ENCODE data around the gene DYSF. TPM values are rescaled to one million over a fixed set of nuclear protein-coding genes. Genes with fewer than 3 reads are reported as not detected.

Gene DYSF
- polyA plus RNA-seq, 1 donor from 2014 or later: 0.04 TPM

DNA sequence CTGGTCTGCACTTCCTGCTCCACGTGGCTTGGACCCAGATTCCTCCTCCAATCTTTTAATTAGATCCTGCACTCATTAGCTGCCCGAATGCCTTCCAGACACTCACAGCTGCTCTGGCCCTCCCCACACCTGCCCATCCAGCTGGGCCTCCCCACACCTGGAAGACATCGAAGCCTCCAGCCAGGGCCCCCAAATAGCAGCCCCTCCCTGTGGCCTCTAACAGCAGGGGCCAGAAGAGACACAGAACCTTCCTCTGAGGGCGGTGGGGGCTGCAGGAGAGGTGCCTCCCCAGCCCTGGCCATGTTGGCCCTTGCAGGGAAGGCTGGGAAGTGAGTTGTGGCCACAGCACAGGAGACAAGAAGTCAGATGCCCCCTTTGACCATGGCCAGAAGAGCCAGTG lies 252.8 kb downstream of the DYSF start:
- H3K79me2 ChIP-seq (replicated peaks; ENCODE audit: insufficient read depth, low read length): no peaks in the 10 kb centered on the region
- no peaks in the 10 kb centered on the region for H4K20me1 ChIP-seq (ENCODE audit: insufficient read depth)
- no peaks in the 10 kb centered on the region for H3F3A ChIP-seq (ENCODE audit: insufficient read depth, low read length, poor library complexity, severe bottlenecking)
- no peak overlapping the region for H3K4me3 ChIP-seq (ENCODE audit: low read length)
- no peaks in the 10 kb centered on the region for H3K9me2 ChIP-seq (ENCODE audit: insufficient read depth, low read length)
- no peak overlapping the region for H3K27ac ChIP-seq (ENCODE audit: low read length)
- no peak overlapping the region for H2AFZ ChIP-seq (ENCODE audit: low read depth, low read length)
- H3K4me2 ChIP-seq (ENCODE audit: low read length): no peak overlapping the region
- no peaks in the 10 kb centered on the region for H3K36me3 ChIP-seq (ENCODE audit: insufficient read depth, low read length)
- no peak overlapping the region for H3K9ac ChIP-seq (ENCODE audit: low read length)
- no peaks in the 10 kb centered on the region for H3K27me3 ChIP-seq (ENCODE audit: insufficient read depth, low read depth, low read length)
- TF ChIP-seq TAF1 (IDR thresholded peaks at IDR 0.05; ENCODE audit: low read depth) (no peak), MXI1 (conservative IDR thresholded peaks at IDR 0.05; ENCODE audit: poor library complexity, severe bottlenecking) (no peak)
- TF ChIP-seq, protein P1, sequence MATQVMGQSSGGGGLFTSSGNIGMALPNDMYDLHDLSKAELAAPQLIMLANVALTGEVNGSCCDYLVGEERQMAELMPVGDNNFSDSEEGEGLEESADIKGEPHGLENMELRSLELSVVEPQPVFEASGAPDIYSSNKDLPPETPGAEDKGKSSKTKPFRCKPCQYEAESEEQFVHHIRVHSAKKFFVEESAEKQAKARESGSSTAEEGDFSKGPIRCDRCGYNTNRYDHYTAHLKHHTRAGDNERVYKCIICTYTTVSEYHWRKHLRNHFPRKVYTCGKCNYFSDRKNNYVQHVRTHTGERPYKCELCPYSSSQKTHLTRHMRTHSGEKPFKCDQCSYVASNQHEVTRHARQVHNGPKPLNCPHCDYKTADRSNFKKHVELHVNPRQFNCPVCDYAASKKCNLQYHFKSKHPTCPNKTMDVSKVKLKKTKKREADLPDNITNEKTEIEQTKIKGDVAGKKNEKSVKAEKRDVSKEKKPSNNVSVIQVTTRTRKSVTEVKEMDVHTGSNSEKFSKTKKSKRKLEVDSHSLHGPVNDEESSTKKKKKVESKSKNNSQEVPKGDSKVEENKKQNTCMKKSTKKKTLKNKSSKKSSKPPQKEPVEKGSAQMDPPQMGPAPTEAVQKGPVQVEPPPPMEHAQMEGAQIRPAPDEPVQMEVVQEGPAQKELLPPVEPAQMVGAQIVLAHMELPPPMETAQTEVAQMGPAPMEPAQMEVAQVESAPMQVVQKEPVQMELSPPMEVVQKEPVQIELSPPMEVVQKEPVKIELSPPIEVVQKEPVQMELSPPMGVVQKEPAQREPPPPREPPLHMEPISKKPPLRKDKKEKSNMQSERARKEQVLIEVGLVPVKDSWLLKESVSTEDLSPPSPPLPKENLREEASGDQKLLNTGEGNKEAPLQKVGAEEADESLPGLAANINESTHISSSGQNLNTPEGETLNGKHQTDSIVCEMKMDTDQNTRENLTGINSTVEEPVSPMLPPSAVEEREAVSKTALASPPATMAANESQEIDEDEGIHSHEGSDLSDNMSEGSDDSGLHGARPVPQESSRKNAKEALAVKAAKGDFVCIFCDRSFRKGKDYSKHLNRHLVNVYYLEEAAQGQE (IDR thresholded peaks at IDR 0.05; ENCODE audit: borderline replicate concordance): no peak
- H3K9me3 ChIP-seq (ENCODE audit: low read length): no peaks in the 10 kb centered on the region

DNA sequence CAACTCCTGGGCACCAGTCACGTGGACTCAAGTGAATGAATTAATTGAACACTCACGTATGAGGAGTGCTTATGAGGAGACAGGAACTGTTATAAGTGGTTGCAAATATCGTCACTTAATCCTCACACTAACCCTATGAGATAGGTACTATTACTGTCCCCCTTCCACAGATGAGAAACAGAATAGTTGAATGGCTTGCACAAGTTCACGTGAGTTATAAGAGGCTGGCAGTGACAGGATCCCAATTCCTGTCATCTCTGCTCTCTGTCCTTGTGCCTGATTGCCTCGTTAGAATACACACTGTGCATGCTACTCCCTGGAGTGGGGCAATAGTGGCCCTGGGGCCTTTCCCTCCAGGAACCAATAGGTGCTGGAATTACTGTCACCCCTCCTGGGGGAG lies 253.5 kb downstream of the DYSF start:
- Histone ChIP-seq H2AFZ (ENCODE audit: low read depth, low read length) (no peak overlapping the region), H3K36me3 (ENCODE audit: insufficient read depth, low read length) (no peaks in the 10 kb centered on the region), H3F3A (ENCODE audit: insufficient read depth, low read length, poor library complexity, severe bottlenecking) (no peaks in the 10 kb centered on the region), H3K4me3 (ENCODE audit: low read length) (no peak overlapping the region), H3K9ac (ENCODE audit: low read length) (no peak overlapping the region), H3K4me2 (ENCODE audit: low read length) (no peak overlapping the region), H3K9me2 (ENCODE audit: insufficient read depth, low read length) (no peaks in the 10 kb centered on the region), H4K20me1 (ENCODE audit: insufficient read depth) (no peaks in the 10 kb centered on the region), H3K27me3 (ENCODE audit: insufficient read depth, low read depth, low read length) (no peaks in the 10 kb centered on the region), H3K79me2 (replicated peaks; ENCODE audit: insufficient read depth, low read length) (no peaks in the 10 kb centered on the region), H3K9me3 (ENCODE audit: low read length) (no peaks in the 10 kb centered on the region), H3K27ac (ENCODE audit: low read length) (no peak overlapping the region)
- no peak for TF ChIP-seq POLR2AphosphoS5 (IDR thresholded peaks at IDR 0.05)
- no peak for TF ChIP-seq SMC3 (conservative IDR thresholded peaks at IDR 0.05; ENCODE audit: poor library complexity)
- TF ChIP-seq, protein P1 (IDR thresholded peaks at IDR 0.05; ENCODE audit: borderline replicate concordance): no peak
- TF ChIP-seq TAF1 (IDR thresholded peaks at IDR 0.05; ENCODE audit: low read depth): no peak
- no peak for TF ChIP-seq RAD21 (conservative IDR thresholded peaks at IDR 0.05)
- no peak for TF ChIP-seq EP300 (conservative IDR thresholded peaks at IDR 0.05; ENCODE audit: poor library complexity, severe bottlenecking)
- TF ChIP-seq EZH2 (IDR thresholded peaks at IDR 0.05; ENCODE audit: borderline replicate concordance, insufficient read depth, low read length, poor library complexity, severe bottlenecking): no peak
- TF ChIP-seq CTCF (IDR thresholded peaks at IDR 0.05; ENCODE audit: poor library complexity, severe bottlenecking): no peak
- TF ChIP-seq MXI1 (conservative IDR thresholded peaks at IDR 0.05; ENCODE audit: poor library complexity, severe bottlenecking): no peak

All from neural cell (in vitro differentiated cells).